Large intestine (tissue), 3 donors: ENCODE data around the gene EPHA10. TPM values are rescaled to one million over a fixed set of nuclear protein-coding genes. Genes with fewer than 3 reads are reported as not detected.

Experiments
- DNase-seq, 2 donors: peaks; one replicate each; pipeline versions ENCODE4 v3.0.0 to v3.0.0-alpha.2; 2013
- H3K27ac ChIP-seq: one replicate; pipeline ENCODE4 v1.5.1; 2013; ENCODE audit warnings: low read length
- H3K27me3 ChIP-seq: 2 replicates; pipeline ENCODE4 v1.6.1; 2013; ENCODE audit warnings: low read length; ENCODE audit not compliant: control insufficient read depth, insufficient read depth
- H3K36me3 ChIP-seq: 2 replicates; pipeline ENCODE4 v1.6.1; 2013; ENCODE audit warnings: low read length; ENCODE audit not compliant: control insufficient read depth, insufficient read depth
- H3K4me1 ChIP-seq: one replicate; pipeline ENCODE4 v1.6.1; 2013; ENCODE audit warnings: low read length; ENCODE audit not compliant: control insufficient read depth, insufficient read depth
- H3K4me3 ChIP-seq: one replicate; pipeline ENCODE4 v1.5.1; 2013; ENCODE audit warnings: low read length
- H3K9me3 ChIP-seq: one replicate; pipeline ENCODE4 v1.6.1; 2013; ENCODE audit warnings: mild to moderate bottlenecking, low read depth, low read length, moderate library complexity; ENCODE audit not compliant: control insufficient read depth
- WGBS: methylation state at CpG from one replicate; pipeline ENCODE4 v1.1.5; 2013; ENCODE audit warnings: low lambda C conversion rate; ENCODE audit not compliant: insufficient coverage; 5-methylcytosine and 5-hydroxymethylcytosine counted together
- polyA plus RNA-seq: library from polyadenylated mRNA; unstranded; fragments of 120-200 nt; gene quantifications from one replicate; pipeline ENCODE4 v1.2.1, GENCODE V29; 2013

Gene EPHA10
- polyA plus RNA-seq, 1 donor: 1.2 TPM

GRCh38 chr1:37723072-37723389 is 41.9 kb downstream of the EPHA10 start:
- H3K27ac ChIP-seq: no peak overlapping the region

GRCh38 chr1:37722181-37723071 is 42.5 kb downstream of the EPHA10 start:
- Histone ChIP-seq H3K4me1 (no peaks in the 10 kb centered on the region), H3K9me3 (no peaks in the 10 kb centered on the region), H3K36me3 (no peaks in the 10 kb centered on the region), H3K27me3 (no peaks in the 10 kb centered on the region), H3K4me3 (no peak overlapping the region), H3K27ac (no peak overlapping the region)
- no peak for DNase-seq
- 40% methylated on average over 1 of the region's 14 CpGs for WGBS

More at GRCh38 chr1:37723072-37723389, 41.9 kb downstream of the EPHA10 start:
- Histone ChIP-seq H3K4me3 (no peak overlapping the region), H3K9me3 (no peaks in the 10 kb centered on the region), H3K27me3 (no peaks in the 10 kb centered on the region), H3K4me1 (no peaks in the 10 kb centered on the region), H3K36me3 (no peaks in the 10 kb centered on the region)
- WGBS: no CpG with 5 or more reads among the region's 6 CpGs
- no peak for DNase-seq

- Histone ChIP-seq H3K36me3 (no peaks in the 10 kb centered on the region), H3K27ac (no peak overlapping the region), H3K27me3 (no peaks in the 10 kb centered on the region), H3K4me1 (no peaks in the 10 kb centered on the region), H3K9me3 (no peaks in the 10 kb centered on the region), H3K4me3 (no peak overlapping the region)
- no peak for DNase-seq
- no CpG with 5 or more reads among the region's 19 CpGs for WGBS
Observed at GRCh38 chr1:37721565-37721964, 43.4 kb downstream of the EPHA10 start.

GRCh38 chr1:37720231-37721130 is 44.4 kb downstream of the EPHA10 start:
- Histone ChIP-seq H3K4me1 (no peaks in the 10 kb centered on the region), H3K36me3 (no peaks in the 10 kb centered on the region), H3K27me3 (no peaks in the 10 kb centered on the region), H3K9me3 (no peaks in the 10 kb centered on the region), H3K4me3 (no peak overlapping the region), H3K27ac (no peak overlapping the region)
- no peak for DNase-seq
- no CpG with 5 or more reads among the region's 22 CpGs for WGBS

- H3K27me3 ChIP-seq: no peaks in the 10 kb centered on the region
- no peaks in the 10 kb centered on the region for H3K4me1 ChIP-seq
- DNase-seq: no peak
- no peak overlapping the region for H3K4me3 ChIP-seq
- no peak overlapping the region for H3K27ac ChIP-seq
- no peaks in the 10 kb centered on the region for H3K9me3 ChIP-seq
- H3K36me3 ChIP-seq: no peaks in the 10 kb centered on the region
- no CpG with 5 or more reads among the region's 13 CpGs for WGBS
Observed at GRCh38 chr1:37719572-37720195, 45.2 kb downstream of the EPHA10 start.

- no peaks in the 10 kb centered on the region for H3K9me3 ChIP-seq
- DNase-seq: no peak
- H3K36me3 ChIP-seq: no peaks in the 10 kb centered on the region
- no peak overlapping the region for H3K27ac ChIP-seq
- no peaks in the 10 kb centered on the region for H3K4me1 ChIP-seq
- H3K27me3 ChIP-seq: no peaks in the 10 kb centered on the region
- H3K4me3 ChIP-seq: no peak overlapping the region
- WGBS: no CpG with 5 or more reads among the region's 15 CpGs
Observed at GRCh38 chr1:37718901-37719571, 45.9 kb downstream of the EPHA10 start.

GRCh38 chr1:37718181-37718900 is 46.6 kb downstream of the EPHA10 start:
- H3K36me3 ChIP-seq: no peaks in the 10 kb centered on the region
- no peaks in the 10 kb centered on the region for H3K9me3 ChIP-seq
- no peaks in the 10 kb centered on the region for H3K4me1 ChIP-seq
- H3K27me3 ChIP-seq: no peaks in the 10 kb centered on the region
- 60% methylated on average over 1 of the region's 26 CpGs for WGBS
- H3K27ac ChIP-seq: no peak overlapping the region
- DNase-seq: no peak
- no peak overlapping the region for H3K4me3 ChIP-seq

- no peaks in the 10 kb centered on the region for H3K9me3 ChIP-seq
- H3K36me3 ChIP-seq: no peaks in the 10 kb centered on the region
- no peak overlapping the region for H3K27ac ChIP-seq
- H3K4me1 ChIP-seq: no peaks in the 10 kb centered on the region
- WGBS: no CpG with 5 or more reads among the region's 6 CpGs
- DNase-seq: no peak
- H3K4me3 ChIP-seq: no peak overlapping the region
- H3K27me3 ChIP-seq: no peaks in the 10 kb centered on the region
Observed at GRCh38 chr1:37717631-37718030, 47.3 kb downstream of the EPHA10 start.

GRCh38 chr1:37716321-37716720 is 48.6 kb downstream of the EPHA10 start:
- no peak for DNase-seq
- H3K27ac ChIP-seq: no peak overlapping the region
- H3K4me1 ChIP-seq: no peaks in the 10 kb centered on the region
- peaks cover under 1% of the 10 kb centered on the region for H3K36me3 ChIP-seq
- no peaks in the 10 kb centered on the region for H3K27me3 ChIP-seq
- no peak overlapping the region for H3K4me3 ChIP-seq
- WGBS: no CpG with 5 or more reads among the region's 4 CpGs
- no peaks in the 10 kb centered on the region for H3K9me3 ChIP-seq
